Fibroblast of the aortic adventitia (primary cell): Measurements from ENCODE around the gene TEKT2. TPM values are rescaled to one million over a fixed set of nuclear protein-coding genes. Genes with fewer than 3 reads are reported as not detected.

Experiments
- DNase-seq: peaks from one replicate; pipeline ENCODE4 v3.0.0-alpha.2; 2010; ENCODE audit warnings: low read depth
- H3K4me3 ChIP-seq: 2 replicates; pipeline ENCODE4 v1.5.1; 2011; ENCODE audit warnings: low read depth, mild to moderate bottlenecking, control low read depth, low read length, moderate library complexity
- total RNA-seq: library from RNA; depleted of rRNA; stranded (reverse); fragments of >200 nt; gene quantifications from 2 replicates; pipeline ENCODE4 v1.2.3, GENCODE V29; 2012; ENCODE audit warnings: low replicate concordance
- TF ChIP-seq, protein P1 (sequence below): IDR thresholded peaks from 2 replicates; pipeline ENCODE4 v1.5.1; 2011; ENCODE audit warnings: mild to moderate bottlenecking, low read length, control low read depth, inconsistent platforms; ENCODE audit not compliant: insufficient read depth

The TEKT2 gene
- total RNA-seq, 1 donor, result 0.18 TPM

DNA sequence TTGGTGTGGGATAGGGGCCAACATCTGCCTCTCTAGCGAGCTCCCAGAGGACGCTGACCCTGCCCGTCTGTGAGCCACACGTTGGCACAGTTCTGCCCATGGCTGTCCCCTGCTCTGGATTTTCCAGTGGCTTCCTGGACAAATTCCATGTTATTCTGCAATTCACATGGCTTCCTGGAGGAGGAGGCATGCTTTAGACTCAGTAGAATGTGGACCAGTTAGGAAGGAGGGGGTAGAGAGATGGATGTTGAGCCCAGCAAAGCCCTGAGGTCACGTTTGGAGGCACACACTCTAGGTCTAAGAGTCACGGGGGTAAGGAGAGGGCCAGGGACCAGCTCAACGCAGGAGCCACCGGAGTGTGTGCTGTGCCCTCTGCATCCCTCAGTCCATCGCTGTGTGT is 28.9 kb downstream of the TEKT2 start:
- DNase-seq, result no peak
- TF ChIP-seq, protein P1, sequence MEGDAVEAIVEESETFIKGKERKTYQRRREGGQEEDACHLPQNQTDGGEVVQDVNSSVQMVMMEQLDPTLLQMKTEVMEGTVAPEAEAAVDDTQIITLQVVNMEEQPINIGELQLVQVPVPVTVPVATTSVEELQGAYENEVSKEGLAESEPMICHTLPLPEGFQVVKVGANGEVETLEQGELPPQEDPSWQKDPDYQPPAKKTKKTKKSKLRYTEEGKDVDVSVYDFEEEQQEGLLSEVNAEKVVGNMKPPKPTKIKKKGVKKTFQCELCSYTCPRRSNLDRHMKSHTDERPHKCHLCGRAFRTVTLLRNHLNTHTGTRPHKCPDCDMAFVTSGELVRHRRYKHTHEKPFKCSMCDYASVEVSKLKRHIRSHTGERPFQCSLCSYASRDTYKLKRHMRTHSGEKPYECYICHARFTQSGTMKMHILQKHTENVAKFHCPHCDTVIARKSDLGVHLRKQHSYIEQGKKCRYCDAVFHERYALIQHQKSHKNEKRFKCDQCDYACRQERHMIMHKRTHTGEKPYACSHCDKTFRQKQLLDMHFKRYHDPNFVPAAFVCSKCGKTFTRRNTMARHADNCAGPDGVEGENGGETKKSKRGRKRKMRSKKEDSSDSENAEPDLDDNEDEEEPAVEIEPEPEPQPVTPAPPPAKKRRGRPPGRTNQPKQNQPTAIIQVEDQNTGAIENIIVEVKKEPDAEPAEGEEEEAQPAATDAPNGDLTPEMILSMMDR, result no peak
- no peak overlapping the region for H3K4me3 ChIP-seq

DNA sequence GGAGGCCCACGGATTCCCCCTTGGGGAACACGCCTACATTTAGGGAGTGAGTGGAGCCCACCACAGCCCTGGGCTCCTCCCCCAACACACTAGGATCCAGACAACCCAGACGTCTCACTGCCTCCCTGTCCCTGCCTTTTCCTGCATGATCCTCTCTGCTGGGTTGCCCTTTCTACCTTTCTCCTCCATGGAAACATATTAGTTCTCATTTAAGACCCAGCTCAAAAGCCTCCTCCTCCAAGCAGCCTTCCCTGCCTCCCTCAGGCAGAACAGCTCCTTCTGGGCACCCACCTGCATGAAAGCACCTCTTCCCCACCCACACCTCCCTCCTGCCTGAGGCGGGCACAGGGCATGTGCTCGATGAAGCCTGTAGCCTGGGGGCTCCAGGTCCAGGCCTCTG is 30.5 kb downstream of the TEKT2 start:
- TF ChIP-seq, protein P1, result no peak
- no peak overlapping the region for H3K4me3 ChIP-seq

DNA sequence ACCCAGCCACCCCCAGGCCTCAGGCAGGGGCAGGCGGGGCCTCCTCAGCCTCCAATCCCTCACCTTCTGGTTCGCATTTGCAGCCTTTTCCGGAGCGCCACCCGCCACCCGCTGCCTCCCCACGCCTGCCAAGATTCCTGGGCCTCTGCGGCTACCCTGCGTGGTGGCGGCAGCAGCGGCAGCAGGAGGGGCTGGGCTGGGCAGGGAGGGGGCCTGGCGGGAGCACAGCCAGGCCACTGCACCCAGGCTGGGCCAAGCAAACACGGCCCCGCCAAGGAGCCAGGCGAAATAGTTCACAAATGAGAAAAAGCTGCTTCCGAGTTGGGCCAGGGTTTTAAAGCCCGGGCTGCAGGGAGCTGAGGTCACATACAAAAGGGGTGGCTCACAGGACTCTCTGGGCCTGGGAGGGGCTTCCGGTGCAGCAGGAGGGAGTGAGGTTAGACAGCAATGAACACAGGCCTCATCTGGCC is 31.3 kb downstream of the TEKT2 start:
- no peak overlapping the region for H3K4me3 ChIP-seq
- DNase-seq, result peak; percentile 82
- TF ChIP-seq, protein P1, result no peak

More for the DNA sequence above, 30.5 kb downstream of the TEKT2 start:
- no peak for DNase-seq

DNA sequence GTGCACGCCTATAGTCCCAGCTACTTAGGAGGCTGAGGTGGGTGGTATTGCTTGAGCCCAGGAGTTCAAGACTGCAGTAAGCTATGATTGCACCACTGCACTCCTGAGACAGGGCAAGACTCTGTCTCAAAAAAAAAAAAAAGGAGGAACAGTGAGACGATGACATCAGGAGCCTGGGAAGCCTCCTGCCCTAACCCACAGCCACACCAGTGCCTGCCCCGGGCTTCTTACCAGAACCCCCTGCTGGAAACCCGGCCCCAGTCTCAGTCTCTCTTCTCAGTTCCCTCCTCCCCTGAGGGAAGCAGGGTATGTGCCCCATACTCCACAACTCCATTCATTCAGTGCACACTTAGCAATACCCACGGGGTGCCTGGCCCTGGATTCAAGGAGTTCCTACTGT is 32.0 kb downstream of the TEKT2 start:
- no peak overlapping the region for H3K4me3 ChIP-seq
- TF ChIP-seq, protein P1, result no peak

DNA sequence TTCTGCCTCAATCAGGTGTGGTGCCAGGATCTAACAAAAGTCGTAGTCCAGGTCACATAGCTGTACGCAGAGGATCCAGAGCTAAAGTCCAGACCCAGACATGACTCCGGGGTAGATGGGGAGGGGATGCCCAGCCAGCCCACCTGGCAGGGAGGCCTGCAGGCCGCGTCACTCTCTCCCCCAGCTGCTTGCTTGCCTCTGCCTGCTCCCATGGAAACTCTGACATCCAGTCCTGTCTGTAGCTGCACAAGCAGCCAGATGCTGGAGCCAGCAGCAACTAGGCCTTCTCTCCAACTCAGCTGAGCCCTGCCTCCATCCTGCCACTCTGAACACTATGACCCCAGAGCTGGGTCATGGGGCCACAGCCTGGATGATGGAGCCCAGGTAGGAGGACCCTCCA is 33.0 kb downstream of the TEKT2 start:
- no peak for DNase-seq
- TF ChIP-seq, protein P1, result no peak
- H3K4me3 ChIP-seq, result no peak overlapping the region

More for the DNA sequence above, 32.0 kb downstream of the TEKT2 start:
- DNase-seq, result peak; percentile 52

DNA sequence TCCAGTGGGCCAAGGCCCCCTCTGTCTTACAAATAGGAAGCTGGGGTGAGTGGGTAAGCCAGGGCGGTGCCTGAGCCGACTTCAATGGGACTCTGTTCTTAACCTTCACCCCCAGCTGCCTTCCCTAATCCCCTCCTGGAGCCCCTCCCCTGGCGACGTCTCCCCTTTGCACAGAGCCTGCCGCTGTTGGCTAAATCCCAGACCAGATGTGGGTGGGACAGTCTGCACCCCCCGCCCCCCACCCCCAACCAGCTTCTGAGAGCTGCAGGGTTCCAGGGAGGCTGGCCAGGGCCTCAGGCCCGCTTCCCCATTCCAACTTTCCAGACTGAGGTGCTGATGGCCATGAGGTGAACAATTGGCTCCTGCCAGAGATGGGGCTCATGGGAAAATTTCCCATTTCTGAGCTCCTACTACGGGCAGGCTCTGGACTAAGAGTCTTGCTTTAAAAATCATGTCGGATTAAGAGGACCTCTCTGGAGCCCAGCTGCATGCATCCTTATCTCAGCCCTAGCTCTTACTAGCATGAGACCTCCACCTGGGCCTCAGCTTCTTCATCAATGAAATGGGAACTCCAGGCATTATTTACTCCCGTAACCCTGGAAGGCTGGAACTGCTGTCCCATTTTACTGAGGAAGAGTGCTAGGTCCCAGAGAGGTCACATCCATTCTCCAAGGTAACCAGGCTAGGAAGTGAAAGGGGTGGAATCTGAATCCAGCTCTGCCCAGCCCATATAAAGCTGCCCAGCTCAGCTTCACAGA is 34.7 kb downstream of the TEKT2 start:
- DNase-seq, result no peak
- TF ChIP-seq, protein P1, result no peak

More for the DNA sequence above, 34.7 kb downstream of the TEKT2 start:
- H3K4me3 ChIP-seq, result no peak overlapping the region
